ENCODE data around the gene PCTP.

- TF ChIP-seq, protein P1, sequence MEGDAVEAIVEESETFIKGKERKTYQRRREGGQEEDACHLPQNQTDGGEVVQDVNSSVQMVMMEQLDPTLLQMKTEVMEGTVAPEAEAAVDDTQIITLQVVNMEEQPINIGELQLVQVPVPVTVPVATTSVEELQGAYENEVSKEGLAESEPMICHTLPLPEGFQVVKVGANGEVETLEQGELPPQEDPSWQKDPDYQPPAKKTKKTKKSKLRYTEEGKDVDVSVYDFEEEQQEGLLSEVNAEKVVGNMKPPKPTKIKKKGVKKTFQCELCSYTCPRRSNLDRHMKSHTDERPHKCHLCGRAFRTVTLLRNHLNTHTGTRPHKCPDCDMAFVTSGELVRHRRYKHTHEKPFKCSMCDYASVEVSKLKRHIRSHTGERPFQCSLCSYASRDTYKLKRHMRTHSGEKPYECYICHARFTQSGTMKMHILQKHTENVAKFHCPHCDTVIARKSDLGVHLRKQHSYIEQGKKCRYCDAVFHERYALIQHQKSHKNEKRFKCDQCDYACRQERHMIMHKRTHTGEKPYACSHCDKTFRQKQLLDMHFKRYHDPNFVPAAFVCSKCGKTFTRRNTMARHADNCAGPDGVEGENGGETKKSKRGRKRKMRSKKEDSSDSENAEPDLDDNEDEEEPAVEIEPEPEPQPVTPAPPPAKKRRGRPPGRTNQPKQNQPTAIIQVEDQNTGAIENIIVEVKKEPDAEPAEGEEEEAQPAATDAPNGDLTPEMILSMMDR (IDR thresholded peaks at IDR 0.05; ENCODE audit: low read length) = no peak
- no peak for TF ChIP-seq EZH2 (IDR thresholded peaks at IDR 0.05; ENCODE audit: borderline replicate concordance, low read length)
Observed at GRCh38 chr17:55768936-55769624, 18.2 kb downstream of the PCTP start.

Measured in OCI-LY1 (cell line).